ENCODE measurements around the gene LSAMP.

GRCh38 chr3:115916866-115917265 lies 528.4 kb downstream of the LSAMP start:
- TF ChIP-seq CTCF (IDR thresholded peaks at IDR 0.05) (no peak), POLR2A (IDR thresholded peaks at IDR 0.05; ENCODE audit: low read length) (no peak), RFX5 (IDR thresholded peaks at IDR 0.05) (no peak)
